ENCODE results near the gene LRRC23. TPM values are rescaled to one million over a fixed set of nuclear protein-coding genes. Genes with fewer than 3 reads are reported as not detected.

LRRC23 gene
- total RNA-seq, 4 donors from 2014 or later: 1.7 to 35.5 (median 3.0) TPM; not detected in 1

DNA sequence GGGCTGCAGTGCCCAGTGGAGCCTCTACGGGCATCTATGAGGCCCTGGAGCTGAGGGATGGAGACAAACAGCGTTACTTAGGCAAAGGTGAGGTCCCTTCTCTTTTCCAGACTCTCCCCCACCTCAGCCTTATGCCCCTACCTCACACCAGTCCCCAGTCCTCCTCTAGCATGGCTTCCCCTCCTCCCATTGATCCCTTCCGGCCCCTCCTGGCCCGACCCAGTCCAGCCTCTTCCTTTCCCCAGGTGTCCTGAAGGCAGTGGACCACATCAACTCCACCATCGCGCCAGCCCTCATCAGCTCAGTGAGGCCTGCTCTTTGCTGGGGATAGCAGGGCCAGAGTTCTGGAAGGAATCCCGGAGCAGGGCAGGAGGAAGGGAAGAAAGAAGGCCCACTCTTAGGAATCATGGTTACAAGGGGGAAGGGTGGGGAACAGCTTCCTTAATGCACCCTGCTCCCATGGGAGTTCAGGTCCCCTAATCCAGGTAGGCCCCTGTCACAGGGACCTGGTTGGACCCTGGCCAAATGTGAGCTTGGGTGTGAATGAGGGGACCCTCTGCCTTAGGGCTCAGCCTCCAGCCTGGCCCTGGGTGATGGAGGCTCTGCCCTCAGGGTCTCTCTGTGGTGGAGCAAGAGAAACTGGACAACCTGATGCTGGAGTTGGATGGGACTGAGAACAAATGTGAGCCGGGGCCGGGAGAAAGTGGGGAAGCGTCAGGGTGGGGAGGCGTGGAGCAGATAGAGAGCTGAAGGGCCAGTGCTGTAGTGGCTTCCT, 12.0 kb downstream of the LRRC23 start:
- no peaks in the 10 kb centered on the region for H3K9me3 ChIP-seq
- H3K4me1 ChIP-seq: peaks cover 0 to 18% (median 8%) of the 10 kb centered on the region in 4 donors
- H3K27ac ChIP-seq: no peak overlapping the region
- TF ChIP-seq POLR2A (IDR thresholded peaks at IDR 0.05) (no peak), CTCF (IDR thresholded peaks at IDR 0.05) (no peak)
- H3K27me3 ChIP-seq: no peaks in the 10 kb centered on the region
- H3K4me3 ChIP-seq: no peak overlapping the region
- H3K36me3 ChIP-seq: no peaks in the 10 kb centered on the region
- DNase-seq: no peak

DNA sequence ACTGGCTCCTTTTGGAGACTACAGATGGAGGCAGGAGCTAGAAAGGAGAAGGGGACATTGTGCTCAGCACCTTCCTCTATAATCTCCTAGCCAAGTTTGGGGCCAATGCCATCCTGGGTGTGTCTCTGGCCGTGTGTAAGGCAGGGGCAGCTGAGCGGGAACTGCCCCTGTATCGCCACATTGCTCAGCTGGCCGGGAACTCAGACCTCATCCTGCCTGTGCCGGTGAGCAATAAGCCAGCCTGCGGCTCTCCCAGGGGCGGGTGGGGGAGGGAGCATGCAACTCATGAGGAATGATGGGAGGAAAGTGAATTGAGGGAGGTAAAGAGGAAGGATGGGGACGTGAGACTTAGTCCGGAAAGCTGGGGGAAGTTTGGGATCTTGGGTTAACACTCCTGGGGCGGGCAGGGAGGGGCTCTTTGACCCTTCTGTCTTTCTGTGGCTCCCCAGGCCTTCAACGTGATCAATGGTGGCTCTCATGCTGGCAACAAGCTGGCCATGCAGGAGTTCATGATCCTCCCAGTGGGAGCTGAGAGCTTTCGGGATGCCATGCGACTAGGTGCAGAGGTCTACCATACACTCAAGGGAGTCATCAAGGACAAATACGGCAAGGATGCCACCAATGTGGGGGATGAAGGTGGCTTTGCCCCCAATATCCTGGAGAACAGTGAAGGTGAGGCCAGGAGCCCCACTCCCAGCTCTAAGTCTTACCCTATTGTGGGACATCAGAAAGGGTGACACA, 13.0 kb downstream of the LRRC23 start:
- TF ChIP-seq CTCF (IDR thresholded peaks at IDR 0.05) (no peak), POLR2A (IDR thresholded peaks at IDR 0.05) (no peak)
- DNase-seq: no peak
- Histone ChIP-seq H3K4me3 (no peak overlapping the region), H3K4me1 (peaks cover 0 to 19% (median 13%) of the 10 kb centered on the region in 4 donors), H3K36me3 (no peaks in the 10 kb centered on the region), H3K27me3 (no peaks in the 10 kb centered on the region), H3K27ac (no peak overlapping the region), H3K9me3 (no peaks in the 10 kb centered on the region)

DNA sequence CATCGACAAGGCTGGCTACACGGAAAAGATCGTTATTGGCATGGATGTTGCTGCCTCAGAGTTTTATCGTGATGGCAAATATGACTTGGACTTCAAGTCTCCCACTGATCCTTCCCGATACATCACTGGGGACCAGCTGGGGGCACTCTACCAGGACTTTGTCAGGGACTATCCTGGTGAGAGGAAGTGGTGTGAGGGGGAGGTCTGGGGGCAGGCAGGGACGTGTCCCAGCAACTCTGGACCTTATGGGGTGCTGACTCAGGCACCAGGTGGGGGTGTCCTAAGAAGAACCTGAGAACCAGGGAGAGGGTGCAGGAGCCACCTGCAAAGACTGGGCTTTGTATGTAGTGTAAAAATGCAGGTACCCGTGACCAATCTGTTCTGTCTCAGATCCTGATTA, 15.0 kb downstream of the LRRC23 start:
- TF ChIP-seq POLR2A (IDR thresholded peaks at IDR 0.05) (no peak), CTCF (IDR thresholded peaks at IDR 0.05) (no peak)
- no peak overlapping the region for H3K4me3 ChIP-seq
- H3K9me3 ChIP-seq: no peaks in the 10 kb centered on the region
- no peaks in the 10 kb centered on the region for H3K36me3 ChIP-seq
- no peak for DNase-seq
- H3K27ac ChIP-seq: no peak overlapping the region
- H3K27me3 ChIP-seq: no peaks in the 10 kb centered on the region
- H3K4me1 ChIP-seq: peaks cover 0 to 28% (median 17%) of the 10 kb centered on the region in 4 donors

DNA sequence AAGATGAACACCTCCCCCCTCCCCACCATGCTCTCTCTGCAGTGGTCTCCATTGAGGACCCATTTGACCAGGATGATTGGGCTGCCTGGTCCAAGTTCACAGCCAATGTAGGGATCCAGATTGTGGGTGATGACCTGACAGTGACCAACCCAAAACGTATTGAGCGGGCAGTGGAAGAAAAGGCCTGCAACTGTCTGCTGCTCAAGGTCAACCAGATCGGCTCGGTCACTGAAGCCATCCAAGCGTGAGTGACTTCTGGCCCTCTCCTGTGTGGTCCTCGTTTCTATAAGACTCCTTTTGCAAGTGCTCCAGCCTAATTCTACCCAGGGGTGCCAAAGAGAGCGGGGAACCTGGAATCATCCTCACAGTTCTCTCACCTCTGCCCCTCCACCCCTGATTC, 16.9 kb downstream of the LRRC23 start:
- TF ChIP-seq CTCF (IDR thresholded peaks at IDR 0.05) (no peak), POLR2A (IDR thresholded peaks at IDR 0.05) (no peak)
- Histone ChIP-seq H3K27ac (peak overlapping the region in 1 of 4 donors; percentile 48), H3K4me3 (no peak overlapping the region), H3K9me3 (no peaks in the 10 kb centered on the region), H3K36me3 (no peaks in the 10 kb centered on the region), H3K4me1 (peaks cover 3 to 34% (median 11%) of the 10 kb centered on the region in 4 donors), H3K27me3 (no peaks in the 10 kb centered on the region)
- no peak for DNase-seq

- Histone ChIP-seq H3K9me3 (no peaks in the 10 kb centered on the region), H3K4me3 (no peak overlapping the region), H3K4me1 (peaks cover 3 to 42% (median 13%) of the 10 kb centered on the region in 4 donors), H3K27ac (peak overlapping the region in 3 of 4 donors; percentile 18 to 48 (median 39)), H3K27me3 (no peaks in the 10 kb centered on the region), H3K36me3 (no peaks in the 10 kb centered on the region)
- no peak for DNase-seq
- no peak for TF ChIP-seq CTCF (IDR thresholded peaks at IDR 0.05)
- TF ChIP-seq POLR2A (IDR thresholded peaks at IDR 0.05): no peak
Measured at GRCh38 chr12:6921996-6922946, 17.6 kb downstream of the LRRC23 start.

All from Peyer's patch (tissue), 4 donors.